Pons (tissue), 1 donor: ENCODE results near the gene BTN3A1.
"Not testable (repeated sequence)": the region's sequence is repeated elsewhere in the genome, so short reads cannot be mapped to it uniquely, and the experiment has no call there.

ENCODE experiments used
- DNase-seq: peaks from one replicate; pipeline ENCODE4 v3.0.0-alpha.2; 2016; ENCODE audit warnings: low spot score

The BTN3A1 gene

DNA sequence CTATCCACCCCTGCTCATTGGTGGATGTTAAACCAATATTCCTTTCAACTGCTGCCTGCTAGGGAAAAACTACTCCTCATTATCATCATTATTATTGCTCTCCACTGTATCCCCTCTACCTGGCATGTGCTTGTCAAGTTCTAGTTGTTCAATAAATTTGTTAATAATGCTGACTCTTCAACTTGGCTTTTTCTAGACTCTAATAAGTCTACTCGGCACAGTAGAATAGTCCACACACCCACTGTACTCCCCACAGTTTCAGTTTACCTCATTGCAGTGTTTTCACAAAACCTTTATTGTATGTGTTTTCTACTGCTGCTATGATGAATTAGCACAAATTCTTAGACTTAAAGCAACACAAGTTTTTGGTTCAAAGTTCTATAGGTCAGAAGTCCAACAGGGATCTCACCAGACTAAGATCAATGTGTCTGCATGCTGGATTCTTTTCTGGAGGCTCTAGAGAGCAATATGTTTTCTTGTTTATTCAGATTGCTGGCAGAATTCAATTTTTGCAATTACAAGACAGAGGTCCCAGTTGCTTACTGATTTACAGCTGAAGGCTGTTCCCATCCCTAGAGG, 13.1 kb downstream of the BTN3A1 start:
- no peak for DNase-seq

DNA sequence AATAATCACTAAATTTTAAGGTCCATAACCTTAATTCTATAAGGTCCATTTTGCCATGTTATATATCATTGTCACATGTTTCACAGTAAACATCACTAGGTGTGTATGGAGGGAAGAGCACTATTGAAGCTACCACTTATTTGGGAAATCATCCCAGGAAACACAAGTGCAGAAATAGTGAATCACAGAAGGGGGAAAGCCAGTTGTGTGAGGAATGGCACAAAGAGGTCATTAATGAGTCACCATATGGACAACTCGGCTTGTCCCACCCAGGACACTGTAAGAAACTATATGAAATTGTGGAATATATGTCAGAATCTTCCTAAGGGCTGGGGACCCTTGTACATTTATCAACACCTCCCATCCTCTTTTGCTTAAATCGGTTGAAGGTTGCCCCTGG, 13.7 kb downstream of the BTN3A1 start:
- no peak for DNase-seq

- no peak for DNase-seq
These were observed 14.2 kb downstream of the BTN3A1 start for GRCh38 chr6:26416288-26416687.

GRCh38 chr6:26418077-26418476, 16.0 kb downstream of the BTN3A1 start:
- not testable (repeated sequence) for DNase-seq

DNA sequence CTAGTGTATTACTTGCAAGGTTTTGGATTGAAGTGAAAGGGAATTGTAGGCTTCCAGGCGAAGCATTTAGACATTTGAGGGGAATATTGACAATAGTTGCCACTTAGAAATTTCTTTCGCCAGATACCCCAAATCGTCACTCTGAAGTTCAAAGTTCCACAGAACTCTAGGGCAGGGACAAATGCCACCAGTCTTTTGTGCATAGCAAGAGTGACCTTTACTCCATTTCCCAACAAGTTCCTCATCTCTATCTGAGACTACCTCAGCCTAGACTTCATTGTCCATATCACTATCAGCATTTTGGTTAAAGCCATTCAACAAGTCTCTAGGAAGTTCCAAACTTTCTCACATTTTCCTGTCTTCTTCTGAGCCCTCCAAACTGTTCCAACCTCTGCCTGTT, 16.7 kb downstream of the BTN3A1 start:
- not testable (repeated sequence) for DNase-seq

- DNase-seq, result peak; percentile 30
These were observed 18.7 kb downstream of the BTN3A1 start for GRCh38 chr6:26420688-26421171.

- peak; percentile 96 for DNase-seq
These were observed 19.4 kb downstream of the BTN3A1 start for GRCh38 chr6:26421259-26422144.

DNA sequence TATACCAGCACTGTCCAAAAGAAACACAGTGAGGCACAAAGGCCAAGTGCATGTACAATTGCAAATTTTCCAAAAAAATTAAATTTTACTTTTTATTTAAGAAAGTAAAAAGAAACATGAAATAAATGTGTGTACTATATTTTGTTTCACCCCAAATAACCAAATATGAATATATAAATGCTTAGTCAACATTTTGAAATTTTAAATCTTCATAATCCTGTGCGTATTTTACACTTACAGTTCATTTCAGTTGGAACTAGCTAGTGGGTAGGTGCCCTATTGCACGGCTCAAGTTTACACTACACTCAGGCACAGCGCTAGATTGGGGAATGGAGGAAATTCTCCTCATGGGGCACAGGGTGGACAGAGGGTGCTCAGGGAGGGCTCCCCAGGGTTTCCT, 20.3 kb downstream of the BTN3A1 start:
- DNase-seq, result no peak

DNA sequence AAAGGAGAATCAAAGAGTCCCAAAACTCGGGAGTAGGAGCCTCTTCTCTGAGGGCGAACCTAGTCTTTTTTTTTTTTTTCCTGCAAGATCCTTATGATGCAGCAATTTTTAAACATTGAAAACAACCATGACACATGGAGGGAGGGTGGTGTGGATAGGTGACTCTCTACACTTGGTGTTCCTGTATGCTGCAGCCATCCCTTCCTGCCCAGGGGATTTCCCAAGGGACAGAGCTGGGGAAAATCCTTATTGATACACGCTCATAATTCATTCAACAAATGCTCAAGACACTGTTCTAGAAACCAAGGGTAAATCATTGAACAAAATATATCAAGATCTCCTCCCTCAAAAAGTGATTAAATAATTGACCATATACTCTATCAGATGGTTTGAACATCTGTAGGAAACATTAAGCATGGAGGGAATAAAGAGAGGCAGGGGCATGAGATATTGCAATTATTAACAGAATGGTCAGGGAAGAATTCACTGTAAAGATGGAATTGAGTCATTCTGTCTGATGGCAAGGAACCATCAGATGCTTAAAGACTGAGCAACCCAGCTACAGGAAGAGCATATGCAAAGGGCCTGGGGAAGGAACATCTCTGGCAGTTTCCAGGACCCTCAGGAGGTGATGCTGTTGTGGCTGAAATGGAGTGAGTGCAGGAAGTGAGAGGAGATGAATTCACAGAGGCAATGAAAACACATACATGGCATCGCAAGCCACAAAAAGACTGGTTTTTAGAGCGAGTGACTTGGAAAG, 24.8 kb downstream of the BTN3A1 start:
- DNase-seq, result no peak

- no peak for DNase-seq
These were observed 25.4 kb downstream of the BTN3A1 start for GRCh38 chr6:26427451-26427809.

DNA sequence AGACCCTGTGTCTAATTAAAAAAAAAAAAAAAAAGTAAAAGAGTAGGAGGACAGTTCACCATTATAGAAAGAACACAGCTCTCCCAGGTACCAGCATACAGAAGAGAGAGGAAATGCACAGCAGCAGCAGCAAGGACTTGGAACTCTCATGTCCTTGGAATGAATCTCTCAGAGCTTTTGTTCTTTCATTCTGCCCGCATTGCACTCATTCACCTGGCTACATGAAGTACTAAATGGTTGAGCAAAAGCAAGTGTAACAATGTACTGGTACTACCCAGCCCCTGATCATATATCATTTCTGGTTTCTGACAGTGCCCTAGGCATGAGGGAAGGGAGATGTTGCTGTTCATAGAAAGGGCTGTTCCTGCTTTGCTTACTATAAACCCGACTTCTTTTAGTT, 26.1 kb downstream of the BTN3A1 start:
- no peak for DNase-seq

- no peak for DNase-seq
These were observed 28.7 kb downstream of the BTN3A1 start for GRCh38 chr6:26430787-26431186.

GRCh38 chr6:26431258-26432172, 29.4 kb downstream of the BTN3A1 start:
- DNase-seq, result no peak

- no peak for DNase-seq
These were observed 30.6 kb downstream of the BTN3A1 start for GRCh38 chr6:26432627-26433201.

DNA sequence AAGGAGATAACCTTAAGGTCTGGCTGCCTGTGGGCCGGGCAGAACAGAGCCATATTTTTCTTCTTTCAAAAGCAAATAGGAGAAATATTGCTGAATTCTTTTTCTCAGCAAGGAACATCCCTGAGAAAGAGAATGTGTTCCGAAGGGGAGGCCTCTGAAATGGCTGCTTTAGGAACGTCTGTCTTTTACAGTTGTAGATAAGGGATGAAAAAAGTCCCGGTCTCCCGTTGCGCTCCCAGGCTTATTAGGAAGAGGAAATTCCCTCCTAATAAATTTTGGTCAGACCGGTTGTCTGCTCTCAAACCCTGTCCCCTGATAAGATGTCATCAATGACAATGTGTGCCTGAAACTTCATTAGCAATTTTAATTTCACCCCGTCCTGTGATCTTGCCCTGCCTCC, 31.6 kb downstream of the BTN3A1 start:
- DNase-seq, result not testable (repeated sequence)

GRCh38 chr6:26436018-26436417, 33.9 kb downstream of the BTN3A1 start:
- DNase-seq, result no peak

DNA sequence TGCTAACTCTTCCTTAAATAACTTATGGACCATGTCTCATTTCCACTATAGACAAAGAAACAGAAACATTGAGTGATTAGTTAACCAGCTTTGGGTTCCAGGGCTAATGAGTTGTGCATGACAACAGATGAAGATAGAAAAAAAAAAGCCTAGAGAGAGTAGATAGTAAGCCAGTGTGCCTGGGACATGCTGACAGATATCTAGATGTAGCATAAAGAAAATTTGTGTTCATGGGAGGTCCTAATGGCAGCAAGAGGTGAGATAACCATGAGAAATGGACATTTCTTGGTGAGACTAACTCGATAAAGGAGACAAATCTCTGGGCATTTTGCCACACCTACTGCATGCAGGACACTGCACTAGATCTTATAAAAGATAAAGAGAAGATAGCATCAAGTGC, 35.5 kb downstream of the BTN3A1 start:
- no peak for DNase-seq

DNA sequence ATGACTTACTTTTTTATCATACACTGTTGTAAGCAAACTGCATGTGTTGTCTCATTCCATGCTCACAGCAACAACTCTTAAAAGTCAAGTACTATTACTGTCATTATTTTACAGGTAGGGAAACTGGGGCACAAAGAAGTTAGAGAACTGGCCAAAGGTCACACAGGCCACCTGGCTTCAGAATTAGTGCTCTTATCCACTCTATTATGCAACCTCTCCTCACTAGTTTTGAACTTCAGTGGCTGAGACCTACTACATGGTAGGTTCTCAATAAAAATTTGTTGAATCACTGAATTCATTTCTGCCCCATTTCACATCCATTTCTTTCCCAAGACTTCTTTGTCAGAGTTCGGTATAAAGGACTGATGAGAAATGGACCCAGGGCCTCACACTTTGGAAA, 35.9 kb downstream of the BTN3A1 start:
- no peak for DNase-seq

GRCh38 chr6:26439151-26440125, 37.4 kb downstream of the BTN3A1 start:
- peak; percentile 31 for DNase-seq

DNA sequence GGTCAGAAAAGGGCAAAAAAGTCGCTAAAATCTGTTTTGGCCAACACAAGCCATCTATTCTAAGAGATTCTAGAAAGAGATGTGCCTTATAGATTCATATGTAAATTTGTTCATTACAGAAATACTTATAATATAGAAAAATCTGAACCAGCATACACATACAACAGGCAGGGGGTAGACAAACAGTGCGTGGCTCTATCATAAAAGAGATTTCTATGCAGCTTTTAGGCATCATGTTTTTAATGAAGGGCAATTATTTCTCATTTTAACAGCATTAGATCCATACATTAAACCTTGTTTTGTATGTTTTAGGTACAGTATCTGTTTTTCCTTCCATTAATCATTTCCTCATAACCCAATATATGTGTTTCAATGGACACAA, 38.9 kb downstream of the BTN3A1 start:
- no peak for DNase-seq
